Panc1 (cell line): Measurements from ENCODE around the gene CCDC85A. TPM values are rescaled to one million over a fixed set of nuclear protein-coding genes. Genes with fewer than 3 reads are reported as not detected.

Experiments
- ATAC-seq: fragments of 200-7000 bp; cut with Tn5 transposase; 2 replicates; pipeline ENCODE4 v1.9.1; 2020; ENCODE audit warnings: mild to moderate bottlenecking, moderate library complexity
- BruUV-seq: library from RNA; stranded (reverse); fragments of 400-500 nt; replicated peaks from 2 replicates; lab custom pipeline; 2021; lab: Mats Ljungman, UMichigan
- CTCF ChIA-PET: fragments of 300-600 bp; sonication (Branson Sonifier 250); formaldehyde crosslinking; loops from one replicate; lab custom pipeline; 2022; ENCODE audit warnings: antibody characterized with exemption; lab: Charles Lee
- POLR2A ChIA-PET: fragments of 300-600 bp; sonication (Branson Sonifier 250); formaldehyde crosslinking; loops from one replicate; lab custom pipeline; 2022; ENCODE audit warnings: antibody characterized with exemption; lab: Charles Lee
- DNase-seq: peaks from one replicate; pipeline ENCODE4 v3.0.0-alpha.2; 2010; ENCODE audit warnings: low read depth, low spot score
- H3K27ac ChIP-seq: 2 replicates; pipeline ENCODE4 v1.5.1; 2011; ENCODE audit warnings: mild to moderate bottlenecking, low read length, inconsistent platforms
- H3K27me3 ChIP-seq: fragments of 200-500 bp; sonication (Bioruptor generic); 2 replicates; pipeline ENCODE4 v1.6.0; 2014; ENCODE audit warnings: low read length, inconsistent platforms; ENCODE audit not compliant: control insufficient read depth, insufficient read depth
- H3K36me3 ChIP-seq: fragments of 200-500 bp; sonication (Bioruptor generic); 2 replicates; pipeline ENCODE4 v1.5.1; 2014; ENCODE audit warnings: inconsistent platforms, mild to moderate bottlenecking, low read length, moderate library complexity; ENCODE audit not compliant: control insufficient read depth, insufficient read depth
- H3K4me1 ChIP-seq: 2 replicates; pipeline ENCODE4 v1.5.1; 2011; ENCODE audit warnings: inconsistent platforms, mild to moderate bottlenecking, low read length, moderate library complexity; ENCODE audit not compliant: control insufficient read depth, insufficient read depth
- H3K4me3 ChIP-seq, 2 experiments: 2 replicates each; pipeline ENCODE4 v1.5.1; 2011 to 2012; ENCODE audit warnings: low read depth in 2 of 2, low read length in 2 of 2, mild to moderate bottlenecking in 2 of 2, inconsistent platforms in 1 of 2, moderate library complexity in 1 of 2
- H3K9me3 ChIP-seq: fragments of 200-500 bp; sonication (Bioruptor generic); 2 replicates; pipeline ENCODE4 v1.5.1; 2014; ENCODE audit warnings: low read depth, mild to moderate bottlenecking, inconsistent platforms, low read length, moderate library complexity; ENCODE audit not compliant: control insufficient read depth, insufficient read depth
- CTCF ChIP-seq: fragments of 450-650 bp; IDR thresholded peaks from 2 replicates; pipeline ENCODE4 v1.5.1; 2017; ENCODE audit warnings: mild to moderate bottlenecking
- POLR2AphosphoS5 ChIP-seq: IDR thresholded peaks from 2 replicates; pipeline ENCODE4 v1.6.1; 2012; ENCODE audit warnings: mild to moderate bottlenecking, low read depth, low read length, moderate library complexity
- REST ChIP-seq, 2 experiments: IDR thresholded peaks; 2 replicates each; pipeline ENCODE4 v1.6.1; 2011 to 2012; ENCODE audit warnings: low read depth in 2 of 2, control low read depth in 1 of 2, low read length in 1 of 2, mild to moderate bottlenecking in 1 of 2, moderate library complexity in 1 of 2; ENCODE audit not compliant: insufficient read depth in 1 of 2
- SIN3A ChIP-seq: IDR thresholded peaks from 2 replicates; pipeline ENCODE4 v1.6.1; 2012; ENCODE audit warnings: low read depth, mild to moderate bottlenecking, low read length, moderate library complexity, borderline replicate concordance; ENCODE audit not compliant: insufficient read depth
- TCF7L2 ChIP-seq: IDR thresholded peaks from 2 replicates; pipeline ENCODE4 v1.6.1; 2011; ENCODE audit warnings: mild to moderate bottlenecking, low read depth, low read length, inconsistent platforms
- in situ Hi-C: cut with HindIII; loops from 2 replicates; pipeline ENCODE4 v1.10.0; 2016; ENCODE audit warnings: low sequenced_read_pairs, low pct_unique_long_range_greater_than_20kb
- intact Hi-C: fragments of 100-400 bp; cut with micrococcal nuclease; formaldehyde crosslinking; loops from one replicate; pipeline ENCODE4 v1.10.0; 2022; ENCODE audit not compliant: unreplicated experiment
- total RNA-seq: library from RNA; stranded (reverse); gene quantifications from one replicate; pipeline ENCODE4 v1.2.1, GENCODE V29; 2021; ENCODE audit not compliant: unreplicated experiment

The CCDC85A gene
- total RNA-seq, 1 experiment from 2014 or later, result 0.05 TPM

GRCh38 chr2:56244911-56245530 is 61.2 kb downstream of the CCDC85A start:
- in situ Hi-C loops, result no loop called here
- CTCF ChIA-PET, result no interaction called here
- Histone ChIP-seq H3K4me1 (no peaks in the 10 kb centered on the region), H3K9me3 (0 out of 2 replicates have a peak, but pooled peaks cover 4% of the 10 kb centered on the region), H3K27ac (no peak overlapping the region), H3K36me3 (no peaks in the 10 kb centered on the region), H3K4me3 (no peak overlapping the region), H3K27me3 (no peaks in the 10 kb centered on the region)
- BruUV-seq, result no TSS peak
- intact Hi-C loops, result no loop called here
- DNase-seq (no peak), ATAC-seq (no peak)
- TF ChIP-seq TCF7L2 (no peak), CTCF (no peak), REST (IDR thresholded peaks at IDR 0.05; ENCODE audit: insufficient read depth in 1 of 2, low read depth in 2 of 2, low read length in 1 of 2) (no peak), SIN3A (no peak), POLR2AphosphoS5 (no peak)
- POLR2A ChIA-PET, result no interaction called here

- ChIA-PET CTCF (no interaction called here), POLR2A (no interaction called here)
- Histone ChIP-seq H3K4me3 (no peak overlapping the region), H3K36me3 (no peaks in the 10 kb centered on the region), H3K27me3 (no peaks in the 10 kb centered on the region), H3K4me1 (no peaks in the 10 kb centered on the region), H3K27ac (no peak overlapping the region), H3K9me3 (no peaks in the 10 kb centered on the region)
- TF ChIP-seq REST (IDR thresholded peaks at IDR 0.05; ENCODE audit: insufficient read depth in 1 of 2, low read depth in 2 of 2, low read length in 1 of 2), result no peak
- TF ChIP-seq SIN3A, result no peak
- TF ChIP-seq CTCF, result no peak
- TF ChIP-seq POLR2AphosphoS5, result no peak
- no peak for TF ChIP-seq TCF7L2
- in situ Hi-C loops (no loop called here), intact Hi-C loops (no loop called here)
- no peak for DNase-seq
- BruUV-seq, result no TSS peak
- ATAC-seq, result no peak
These were observed 65.4 kb downstream of the CCDC85A start for GRCh38 chr2:56248965-56249742.
